ENCODE results near the gene RBPJ. TPM values are rescaled to one million over a fixed set of nuclear protein-coding genes. Genes with fewer than 3 reads are reported as not detected.

RBPJ gene
- total and polyA plus RNA-seq, 2 of the 8 experiments (the other 6 are each of a cell fraction or from before 2014, with no cell fraction given), result 65.5 to 217 TPM

DNA sequence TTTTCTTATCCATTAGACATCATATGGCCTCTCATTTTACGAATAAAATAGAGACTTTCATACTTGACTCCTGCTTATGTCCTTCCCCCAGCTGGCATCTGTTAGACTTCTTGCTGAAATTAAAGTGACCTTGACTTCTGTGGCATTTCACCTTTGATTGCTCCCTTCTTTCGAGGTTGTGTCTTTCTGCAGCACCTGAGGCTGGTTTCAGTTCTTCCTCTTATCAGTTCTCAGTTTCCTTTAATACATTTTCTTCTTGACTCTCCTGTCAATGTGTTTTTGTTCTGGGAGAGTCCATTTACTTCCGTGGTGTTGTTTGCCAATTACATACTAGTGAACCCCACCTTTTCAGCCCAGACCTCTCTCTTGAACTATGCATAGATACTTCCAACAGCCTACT, 81.6 kb downstream of the RBPJ start (continued):
- TF ChIP-seq, protein P1, sequence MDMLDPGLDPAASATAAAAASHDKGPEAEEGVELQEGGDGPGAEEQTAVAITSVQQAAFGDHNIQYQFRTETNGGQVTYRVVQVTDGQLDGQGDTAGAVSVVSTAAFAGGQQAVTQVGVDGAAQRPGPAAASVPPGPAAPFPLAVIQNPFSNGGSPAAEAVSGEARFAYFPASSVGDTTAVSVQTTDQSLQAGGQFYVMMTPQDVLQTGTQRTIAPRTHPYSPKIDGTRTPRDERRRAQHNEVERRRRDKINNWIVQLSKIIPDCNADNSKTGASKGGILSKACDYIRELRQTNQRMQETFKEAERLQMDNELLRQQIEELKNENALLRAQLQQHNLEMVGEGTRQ (IDR thresholded peaks at IDR 0.05; ENCODE audit: low read length), result no peak

All from H1 (cell line).